Tongue (tissue), 3 donors: ENCODE results near the gene CCL22. TPM values are rescaled to one million over a fixed set of nuclear protein-coding genes. Genes with fewer than 3 reads are reported as not detected.
"Not testable (repeated sequence)": the region's sequence is repeated elsewhere in the genome, so short reads cannot be mapped to it uniquely, and the experiment has no call there.

Source experiments
- DNase-seq: peaks from one replicate; pipeline ENCODE4 v3.0.0-alpha.2; 2015
- small RNA-seq: library from RNA; depleted of rRNA; stranded (forward); fragments of <200 nt; gene quantifications from one replicate; pipeline ENCODE3, GENCODE V24; 2014; ENCODE audit warnings: low replicate concordance
- total RNA-seq: library from RNA; depleted of rRNA; stranded (reverse); fragments of >200 nt; gene quantifications from one replicate; pipeline ENCODE4 v1.2.3, GENCODE V29; 2014

CCL22 gene
- total RNA-seq, 1 donor from 2014 or later, result not detected

DNA sequence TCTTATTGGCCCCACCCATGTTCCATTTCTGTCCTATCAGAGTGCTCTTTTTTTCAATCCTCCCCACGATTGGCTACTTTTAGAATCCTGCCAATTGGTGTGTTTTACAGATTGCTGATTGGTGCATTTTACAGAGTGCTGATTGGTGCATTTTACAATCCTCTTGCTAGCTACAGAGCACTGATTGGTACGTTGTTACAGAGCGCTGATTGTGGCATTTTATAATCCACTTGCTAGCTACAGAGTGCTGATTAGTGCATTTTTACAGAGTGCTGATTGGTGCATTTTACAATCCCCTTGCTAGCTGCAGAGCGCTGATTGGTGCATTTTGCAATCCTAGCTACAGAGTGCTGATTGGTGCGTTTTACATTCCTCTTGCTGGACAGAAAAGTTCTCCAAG lies 36.4 kb downstream of the CCL22 start:
- no peak for DNase-seq

DNA sequence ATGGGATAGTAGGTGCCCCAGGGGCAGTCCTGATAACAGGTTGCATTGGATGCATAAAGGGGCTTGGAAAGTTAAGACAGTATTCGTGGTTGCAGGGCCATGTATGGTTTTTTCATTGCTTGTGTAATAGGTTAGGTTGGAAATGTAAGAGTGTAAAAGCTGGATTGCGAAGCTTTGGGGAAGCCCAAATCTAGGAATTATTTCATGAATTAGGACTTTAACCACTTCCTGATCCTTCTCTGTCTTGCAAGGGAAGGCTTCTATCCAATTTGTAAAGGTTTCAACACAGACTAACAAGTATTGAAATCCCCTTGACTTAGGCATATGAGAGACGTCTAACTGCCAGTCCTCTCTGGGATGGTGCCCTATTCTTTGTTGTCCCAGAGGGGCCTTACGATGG lies 38.2 kb downstream of the CCL22 start:
- DNase-seq, result no peak

DNA sequence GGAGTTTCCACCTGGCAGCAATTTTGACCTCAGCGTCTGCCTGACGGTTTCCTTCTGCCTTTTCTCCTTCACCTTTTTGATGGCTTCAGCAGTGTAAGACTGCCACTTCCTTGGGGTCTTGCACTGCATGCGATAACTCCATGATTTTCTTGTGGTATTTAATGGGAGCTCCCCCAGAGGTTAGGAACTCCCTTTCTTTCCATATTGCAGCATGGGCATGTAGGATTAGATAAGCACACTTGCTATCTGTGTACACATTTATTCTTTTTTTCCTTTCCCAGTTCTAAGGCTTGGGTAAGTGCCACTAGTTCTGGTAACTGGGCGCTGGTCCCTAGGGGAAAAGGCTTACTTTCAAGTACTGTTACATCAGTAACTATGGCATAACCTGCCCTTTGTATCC lies 38.9 kb downstream of the CCL22 start:
- not testable (repeated sequence) for DNase-seq

DNA sequence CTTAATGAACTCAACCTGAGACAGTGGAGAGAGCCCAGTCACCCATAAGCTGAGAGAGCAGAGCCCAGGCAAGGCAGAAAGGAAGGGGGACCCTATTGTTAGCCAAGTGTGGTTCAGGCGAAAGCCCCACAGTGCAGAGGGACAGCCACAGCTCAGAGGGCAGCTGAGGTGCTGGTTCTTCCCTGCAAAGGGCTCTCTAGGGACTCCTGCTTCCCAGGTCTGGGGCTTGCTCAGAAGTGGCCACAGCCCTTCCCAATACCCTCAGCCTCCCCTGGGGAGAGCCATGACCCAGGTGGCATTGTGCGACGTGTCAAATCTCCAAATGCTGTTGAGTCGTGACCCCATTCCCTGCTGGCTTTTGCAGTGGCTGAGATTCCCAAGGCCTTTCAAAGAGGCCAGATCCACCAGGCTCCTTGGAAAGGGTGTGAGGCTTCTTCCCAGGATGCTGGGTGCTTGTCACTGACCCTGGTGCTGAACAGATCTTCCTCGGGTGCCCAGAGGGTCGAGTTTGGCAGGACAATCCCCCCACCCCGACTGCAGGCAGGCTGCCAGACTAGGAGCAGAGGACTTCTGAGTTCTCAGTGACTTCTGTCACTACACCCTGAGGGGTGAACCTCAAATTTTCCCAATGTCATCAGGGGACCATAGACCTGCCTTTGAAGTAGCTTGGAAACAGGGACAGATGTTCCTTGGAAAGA lies 43.5 kb downstream of the CCL22 start:
- no peak for DNase-seq

DNA sequence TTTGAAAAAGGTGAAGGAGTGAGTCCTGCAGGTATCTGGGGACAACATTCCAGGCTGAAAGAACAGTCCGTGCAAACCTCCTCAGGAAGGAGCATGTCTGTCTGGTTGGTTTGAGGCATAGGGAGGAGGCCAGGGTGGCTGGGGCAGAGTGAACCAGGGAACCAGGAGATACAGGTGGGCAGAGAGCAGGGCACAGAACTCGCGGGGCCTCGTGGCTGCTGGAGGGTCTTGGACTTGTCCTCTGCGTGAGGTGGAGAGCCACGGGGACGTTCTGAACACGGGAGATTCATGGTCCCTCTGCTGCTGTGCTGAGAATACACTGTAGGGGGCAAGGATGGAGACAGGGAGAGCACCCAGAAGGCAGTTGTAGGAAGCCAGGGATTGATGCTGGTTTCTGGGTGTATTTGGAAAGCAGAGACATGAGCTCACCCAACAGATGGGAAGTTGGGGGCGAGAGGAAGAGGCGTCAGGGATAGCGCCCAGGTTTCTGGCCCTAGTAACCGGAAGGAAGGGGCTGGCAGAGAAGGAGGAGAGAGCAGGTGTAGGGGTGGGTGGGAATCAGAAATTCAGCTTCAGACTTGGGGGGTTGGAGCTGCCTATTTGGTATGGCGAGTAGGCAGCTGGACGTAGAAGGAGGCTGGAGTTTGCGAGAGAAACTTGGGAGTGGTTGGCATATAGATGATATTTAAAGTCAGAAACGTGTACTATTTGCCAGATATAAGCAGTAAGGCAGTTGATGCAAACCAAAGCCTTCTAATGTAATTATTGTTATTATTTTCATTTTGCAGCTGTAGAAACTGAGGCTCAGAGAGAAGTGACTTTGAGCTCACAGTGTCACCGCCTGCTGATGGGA lies 45.6 kb downstream of the CCL22 start, which contains the start of gene CCL17:
TSS of gene CCL17 (plus strand) at position 803 of the 853 bp plus-strand sequence. CDS start 9,166 bp downstream, outside the sequence.
- DNase-seq, result no peak

DNA sequence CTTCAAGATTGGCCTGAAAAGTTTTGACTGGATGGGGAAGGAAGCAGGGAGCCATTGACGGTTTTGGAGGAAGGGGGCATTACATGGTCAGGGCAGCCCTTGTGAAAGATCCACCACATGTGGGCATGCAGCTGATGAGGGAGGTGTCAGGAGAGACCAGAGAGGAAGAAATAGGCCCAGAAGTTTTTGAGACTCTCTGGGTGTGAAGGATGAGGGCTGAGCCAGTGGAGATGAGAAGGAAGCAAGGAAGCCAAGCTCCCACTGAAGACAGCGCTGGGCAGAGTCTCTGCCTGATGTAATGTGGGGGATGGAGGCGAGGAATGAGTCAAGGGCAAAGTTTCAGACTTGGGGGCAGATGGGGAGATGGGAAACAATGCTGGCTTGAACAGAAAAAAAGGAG lies 46.5 kb downstream of the CCL22 start:
- no peak for DNase-seq

DNA sequence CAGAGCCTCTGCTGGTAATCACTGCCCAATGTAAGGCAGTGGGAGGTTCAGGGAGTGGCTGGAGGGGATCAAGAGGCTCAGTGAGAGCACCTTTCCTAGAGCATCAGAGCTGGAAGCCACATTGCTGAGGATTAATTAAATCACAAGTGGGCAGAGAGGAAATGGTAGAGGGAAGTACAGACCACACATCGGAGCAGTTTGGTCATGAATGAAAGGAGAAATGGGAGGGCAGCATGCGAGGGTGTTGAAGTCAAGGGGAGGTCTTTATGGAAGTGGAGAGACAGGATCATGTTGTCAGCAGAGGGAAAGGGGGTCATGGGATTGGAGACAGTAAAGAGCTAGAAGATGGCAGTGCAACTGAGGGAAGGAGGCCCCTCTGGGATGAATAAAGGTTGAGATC lies 48.3 kb downstream of the CCL22 start:
- no peak for DNase-seq

DNA sequence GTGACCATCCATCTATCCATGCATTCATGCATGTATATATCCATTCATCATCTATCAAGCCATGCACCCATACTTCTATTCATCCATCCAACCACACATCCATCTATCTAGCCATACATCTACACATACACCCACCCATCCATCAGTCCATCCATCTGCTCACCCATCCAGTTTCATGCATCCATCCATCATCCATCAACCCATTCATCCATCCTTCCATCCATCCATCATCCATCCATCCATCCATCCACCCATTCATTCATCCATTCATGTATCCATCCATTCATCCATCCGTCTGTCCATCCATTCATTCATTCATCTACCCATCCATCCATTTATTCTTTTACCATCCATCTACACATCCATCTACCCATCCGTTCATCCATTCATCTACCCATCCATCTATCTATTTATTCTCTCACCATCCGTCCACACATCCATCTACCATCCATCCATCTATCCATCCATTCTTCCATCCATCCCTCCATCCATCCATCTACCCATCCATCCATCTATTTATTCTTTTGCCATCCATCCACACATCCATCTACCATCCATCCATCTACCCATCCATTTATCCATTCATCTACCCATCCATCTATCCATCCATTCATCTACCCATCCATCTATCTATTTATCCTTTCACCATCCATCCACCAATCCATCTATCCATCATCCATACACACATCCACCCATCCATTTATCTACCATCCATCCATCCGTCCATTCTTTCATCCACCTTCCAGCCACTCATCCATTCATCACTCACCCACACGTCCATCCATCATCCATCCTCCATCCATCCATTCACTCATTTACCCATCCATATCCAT lies 49.2 kb downstream of the CCL22 start:
- DNase-seq, result no peak

DNA sequence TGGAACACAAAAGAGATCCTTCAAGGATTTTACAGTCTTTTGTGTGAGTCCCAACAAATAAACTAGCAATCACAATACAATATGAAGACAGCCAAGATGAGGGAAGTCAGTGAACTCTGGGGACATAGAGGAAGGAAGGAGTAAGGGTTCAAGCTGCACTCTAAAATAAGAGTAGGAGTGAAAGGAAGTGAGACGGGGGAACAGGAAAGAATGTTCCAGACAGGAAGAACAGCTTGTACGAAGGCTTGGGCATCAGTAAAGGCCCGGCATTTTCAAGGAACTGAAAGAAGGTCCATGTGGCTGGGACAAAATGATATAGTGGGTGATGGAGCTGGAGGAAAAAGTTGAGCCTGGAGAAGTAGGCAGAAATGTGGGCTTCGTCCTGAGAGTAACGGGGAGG lies 50.5 kb downstream of the CCL22 start:
- DNase-seq, result no peak

DNA sequence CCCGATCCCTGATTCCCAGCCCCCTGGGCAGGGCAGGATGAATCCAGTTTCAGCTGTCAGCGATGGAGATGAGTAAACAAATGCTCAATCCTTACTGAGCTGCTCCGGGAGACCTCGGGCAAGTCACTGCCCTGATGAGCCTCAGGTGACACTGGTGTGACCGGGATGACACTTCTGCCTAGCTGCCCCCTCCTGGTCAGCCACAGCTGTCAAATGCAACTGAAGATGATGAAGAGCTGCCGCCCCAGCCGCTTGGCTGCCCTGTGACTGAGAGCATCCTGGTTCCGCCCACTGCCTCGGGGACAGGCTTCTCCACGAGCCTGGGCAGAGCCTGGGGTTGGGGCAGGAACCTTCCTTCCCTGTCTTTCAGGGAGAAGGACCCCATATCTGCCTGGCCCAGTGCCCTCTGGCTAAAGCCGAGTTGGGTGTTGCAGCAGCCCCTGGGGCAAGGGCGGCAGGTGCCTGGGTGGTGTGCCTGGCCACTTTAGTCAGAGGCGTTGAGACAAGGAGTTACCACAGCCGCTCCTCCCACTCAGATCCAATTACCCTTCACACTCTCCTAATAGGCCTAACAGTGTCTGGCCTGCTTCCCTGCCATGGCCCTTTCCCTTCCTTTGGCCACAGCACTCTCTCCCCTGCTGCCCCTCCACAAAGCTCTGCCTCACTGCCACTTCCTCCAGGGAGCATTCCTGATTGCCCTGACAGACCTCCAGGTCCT lies 51.4 kb downstream of the CCL22 start:
- no peak for DNase-seq

DNA sequence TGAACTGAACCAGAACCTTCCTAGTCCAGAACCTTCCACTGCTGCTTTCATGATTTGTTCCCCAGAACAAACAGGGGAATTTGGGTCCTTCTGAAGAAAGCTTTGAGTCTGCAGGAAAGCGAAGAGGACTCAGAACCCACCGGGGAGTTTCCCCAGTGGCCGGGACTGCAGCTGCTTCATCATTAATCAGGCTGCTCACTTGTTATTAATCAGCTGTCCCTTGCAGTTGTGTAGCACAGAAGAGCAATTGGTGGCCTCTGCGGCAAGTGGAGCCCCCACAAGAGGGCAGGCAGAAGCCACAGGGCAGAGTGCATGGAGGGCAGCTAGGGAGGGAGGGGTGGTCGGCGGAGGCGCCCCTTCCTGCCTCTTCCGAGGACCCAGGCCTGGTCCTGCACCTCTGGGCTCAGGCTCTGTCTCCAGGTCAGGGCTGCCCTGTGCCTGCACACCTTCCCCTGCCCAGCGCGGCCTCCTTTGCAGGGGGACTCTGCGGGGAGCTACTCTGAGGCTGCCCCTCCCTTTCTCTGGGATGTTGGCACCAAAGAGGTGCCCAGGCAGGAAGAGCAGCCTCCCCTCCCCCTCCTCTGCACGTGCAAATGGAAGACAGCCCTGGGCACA lies 52.9 kb downstream of the CCL22 start:
- peak; percentile 79 for DNase-seq

DNA sequence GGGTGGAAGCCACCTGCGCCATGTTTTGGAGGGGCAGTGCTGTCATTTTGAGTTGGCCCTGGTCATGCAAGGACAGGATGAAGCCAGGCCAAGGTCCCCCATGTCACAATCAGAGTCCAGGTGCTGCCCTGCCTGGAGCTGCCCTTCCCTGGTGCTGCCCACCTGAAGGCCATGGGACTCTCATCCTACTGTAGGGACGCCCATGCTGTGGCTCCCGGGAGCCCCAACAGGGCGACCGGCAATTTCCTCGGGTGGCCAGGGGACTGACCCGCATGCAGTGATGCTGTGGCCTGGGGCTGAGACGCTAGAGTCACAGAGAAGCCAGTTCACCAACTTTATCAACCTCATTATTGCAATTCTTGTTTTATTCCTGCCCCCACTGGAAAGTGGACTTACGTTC lies 54.0 kb downstream of the CCL22 start:
- no peak for DNase-seq

DNA sequence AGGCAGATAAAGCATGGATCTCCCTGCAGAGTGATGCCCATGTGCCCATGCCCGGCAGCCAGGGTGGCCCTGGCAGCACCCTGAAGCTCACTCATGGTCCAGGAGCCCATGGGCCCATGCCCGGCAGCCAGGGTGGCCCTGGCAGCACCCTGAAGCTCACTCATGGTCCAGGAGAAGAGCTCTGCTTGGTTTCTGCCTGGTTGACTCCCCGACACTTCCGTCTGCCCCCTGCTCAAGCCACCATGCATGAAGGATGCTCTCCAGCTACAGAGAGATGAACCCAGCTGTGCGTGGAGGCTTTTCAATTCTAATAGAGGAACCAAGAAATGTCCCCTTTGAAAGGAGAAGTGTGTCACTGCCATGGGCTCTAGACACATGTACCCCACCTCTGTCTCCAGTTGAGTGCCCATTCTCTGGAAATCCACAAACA lies 54.7 kb downstream of the CCL22 start:
- no peak for DNase-seq

DNA sequence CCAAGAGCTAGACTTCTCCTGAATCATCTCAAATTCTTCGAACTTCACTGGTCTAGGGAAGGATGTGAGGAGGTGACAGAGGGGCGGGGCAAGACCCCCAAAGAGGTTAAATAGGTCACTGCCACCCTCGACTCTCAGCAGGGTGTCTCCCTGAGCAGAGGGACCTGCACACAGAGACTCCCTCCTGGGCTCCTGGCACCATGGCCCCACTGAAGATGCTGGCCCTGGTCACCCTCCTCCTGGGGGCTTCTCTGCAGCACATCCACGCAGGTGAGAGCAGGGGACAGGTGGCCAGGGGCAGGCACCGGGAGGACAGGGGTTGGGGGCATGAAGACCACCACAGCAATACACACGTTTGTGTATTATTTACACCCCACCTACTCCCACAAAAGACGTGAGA lies 55.1 kb downstream of the CCL22 start:
- no peak for DNase-seq

Small RNAs within 50 kb of the gene (small RNA-seq; reads per million reads assigned to genes)
- not detected for gene AC108081.1

Other genes with a start within 250 kb of the CCL22 start
- gene PSME3IP1, start 172.7 kb upstream of the CCL22 start, total RNA-seq, result 55.0 TPM
- 49.9 TPM for gene RSPRY1, start 172.5 kb upstream of the CCL22 start, total RNA-seq
- 49.3 TPM for gene ARL2BP, start 113.5 kb upstream of the CCL22 start, total RNA-seq
- 1.9 TPM for gene PLLP, start 74.1 kb upstream of the CCL22 start, total RNA-seq
- 4.2 TPM for gene CX3CL1, start 13.7 kb downstream of the CCL22 start, total RNA-seq
- not detected for gene CCL17, start 46.0 kb downstream of the CCL22 start, total RNA-seq
- gene CIAPIN1, start 88.6 kb downstream of the CCL22 start, total RNA-seq, result 50.5 TPM
- gene COQ9, start 88.7 kb downstream of the CCL22 start, total RNA-seq, result 81.8 TPM
- gene POLR2C, start 103.9 kb downstream of the CCL22 start, total RNA-seq, result 58.2 TPM
- 17.6 TPM for gene DOK4, start 127.7 kb downstream of the CCL22 start, total RNA-seq
- 17.5 TPM for gene CCDC102A, start 177.8 kb downstream of the CCL22 start, total RNA-seq
- gene ADGRG5, start 183.9 kb downstream of the CCL22 start, total RNA-seq, result not detected